IPS-18a (cell line): ENCODE measurements around the gene KCNE1.
"Not testable (repeated sequence)": the region's sequence is repeated elsewhere in the genome, so short reads cannot be mapped to it uniquely, and the experiment has no call there.

Experiments used
- H3K27ac ChIP-seq: one replicate; pipeline ENCODE4 v1.5.1; 2013; ENCODE audit warnings: low read length
- H3K27me3 ChIP-seq: one replicate; pipeline ENCODE4 v1.6.1; 2013; ENCODE audit warnings: mild to moderate bottlenecking, low read length; ENCODE audit not compliant: control insufficient read depth, insufficient read depth
- H3K36me3 ChIP-seq: one replicate; pipeline ENCODE4 v1.6.1; 2013; ENCODE audit warnings: low read depth, low read length; ENCODE audit not compliant: control insufficient read depth
- H3K4me1 ChIP-seq: one replicate; pipeline ENCODE4 v1.6.1; 2013; ENCODE audit warnings: low read depth, low read length; ENCODE audit not compliant: control insufficient read depth
- H3K4me3 ChIP-seq: one replicate; pipeline ENCODE4 v1.5.1; 2013; ENCODE audit warnings: low read length
- H3K9ac ChIP-seq: one replicate; pipeline ENCODE4 v1.6.1; 2013; ENCODE audit warnings: mild to moderate bottlenecking, low read length, moderate library complexity
- H3K9me3 ChIP-seq: one replicate; pipeline ENCODE4 v1.6.1; 2013; ENCODE audit warnings: low read depth, low read length; ENCODE audit not compliant: control insufficient read depth

Gene KCNE1

DNA sequence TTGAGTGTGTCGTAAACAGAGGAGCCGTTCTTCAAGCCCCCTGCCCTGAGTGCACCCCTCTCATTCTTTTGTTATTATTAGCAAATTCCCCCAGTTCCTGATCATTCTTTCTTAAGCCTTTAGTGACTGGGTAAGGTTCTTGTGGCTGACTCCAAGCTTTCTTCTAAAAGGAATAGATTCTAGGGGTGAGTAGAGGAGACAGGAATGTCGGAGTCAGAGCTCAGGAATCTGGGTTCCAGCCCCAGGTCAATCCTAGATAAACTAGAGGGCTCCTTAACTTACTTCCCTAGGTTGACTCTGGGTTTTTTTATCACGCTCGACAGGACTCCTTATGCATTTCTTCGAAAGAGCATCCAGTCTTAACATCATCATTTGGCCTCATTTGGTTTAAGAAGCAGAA lies 55.8 kb downstream of the KCNE1 start:
- not testable (repeated sequence) for H3K27me3 ChIP-seq, H3K4me1 ChIP-seq, H3K9ac ChIP-seq, H3K36me3 ChIP-seq, H3K27ac ChIP-seq, H3K4me3 ChIP-seq, H3K9me3 ChIP-seq

DNA sequence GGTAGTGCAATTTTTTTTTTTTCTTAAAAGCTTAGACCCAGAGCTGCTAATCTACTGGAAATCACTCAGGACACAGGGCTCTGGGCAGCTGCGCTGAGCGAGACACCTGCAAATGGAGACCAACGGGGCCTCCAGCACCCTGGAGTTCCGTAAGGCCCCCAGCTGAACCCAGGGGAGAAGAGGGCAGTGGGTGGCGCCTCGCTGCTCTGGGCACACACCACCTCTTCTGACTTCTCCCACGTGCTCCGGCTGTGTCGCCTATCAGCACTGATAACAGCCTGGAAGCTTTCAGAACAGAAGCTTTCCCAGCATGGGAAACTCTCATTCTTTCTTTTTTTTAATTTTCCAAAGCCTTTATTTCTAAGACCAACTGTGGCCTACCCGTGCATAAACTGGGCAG lies 56.4 kb downstream of the KCNE1 start:
- not testable (repeated sequence) for H3K36me3 ChIP-seq, H3K9ac ChIP-seq, H3K4me1 ChIP-seq, H3K27me3 ChIP-seq, H3K9me3 ChIP-seq, H3K4me3 ChIP-seq, H3K27ac ChIP-seq

DNA sequence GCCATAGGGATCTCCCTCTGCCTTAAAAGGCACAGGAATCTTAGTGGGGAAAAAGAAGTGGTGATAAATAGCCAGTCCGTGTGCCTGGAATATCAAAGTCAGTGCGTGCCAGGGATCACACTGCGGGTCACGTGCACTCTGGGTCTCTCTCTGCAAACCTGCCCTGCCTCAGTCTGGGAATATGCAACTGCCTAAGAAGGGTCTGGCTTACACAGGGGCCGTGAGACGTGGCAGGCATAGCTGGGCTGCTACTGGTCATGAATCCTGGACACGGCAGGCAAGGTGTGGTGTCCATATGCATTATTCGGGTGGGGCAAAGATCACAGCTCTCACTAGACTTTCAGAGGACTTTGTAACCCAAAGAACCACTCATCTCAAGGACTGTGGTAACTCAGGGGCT lies 65.0 kb downstream of the KCNE1 start:
- not testable (repeated sequence) for H3K36me3 ChIP-seq, H3K27ac ChIP-seq, H3K4me1 ChIP-seq, H3K9ac ChIP-seq, H3K27me3 ChIP-seq, H3K9me3 ChIP-seq, H3K4me3 ChIP-seq

DNA sequence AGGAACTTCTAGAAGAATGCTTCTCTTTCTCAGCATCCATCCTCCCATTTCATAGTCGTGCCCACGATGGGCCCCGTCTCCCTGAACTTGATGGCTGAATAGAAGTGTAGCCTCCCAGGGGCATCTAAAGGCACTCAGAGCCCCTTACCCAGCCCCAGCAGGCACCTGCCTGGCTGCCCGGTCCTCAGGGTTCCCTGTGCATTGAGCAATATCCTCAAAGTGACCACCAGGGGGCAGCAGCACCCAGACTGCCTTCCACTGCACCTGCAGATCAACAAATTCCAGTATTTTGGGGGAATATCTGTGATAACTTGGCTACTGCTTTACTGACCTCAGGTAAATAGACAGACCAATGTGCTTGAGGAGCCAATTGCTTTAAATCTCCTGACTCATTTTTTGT lies 68.5 kb downstream of the KCNE1 start:
- not testable (repeated sequence) for H3K36me3 ChIP-seq, H3K9ac ChIP-seq, H3K27ac ChIP-seq, H3K4me3 ChIP-seq, H3K27me3 ChIP-seq, H3K9me3 ChIP-seq, H3K4me1 ChIP-seq

DNA sequence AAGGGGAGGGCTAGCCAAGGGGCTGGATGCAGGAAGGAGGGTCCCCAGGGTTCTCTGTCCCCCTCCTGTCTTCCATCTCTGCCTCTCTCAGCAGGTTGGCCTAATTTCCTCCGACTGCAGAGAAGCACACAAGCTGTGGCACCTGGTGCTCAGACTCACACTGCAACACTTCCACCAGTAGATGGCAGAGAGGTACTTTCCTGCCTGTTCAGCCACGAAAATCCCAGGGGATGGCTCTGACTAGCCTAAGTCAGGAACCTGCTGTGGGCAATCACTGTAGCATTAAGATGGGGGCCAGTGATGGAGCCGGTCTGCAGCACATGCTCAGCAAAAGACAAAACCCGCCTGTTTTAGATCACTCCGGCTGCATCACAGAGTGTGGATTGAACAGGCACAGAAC lies 82.3 kb downstream of the KCNE1 start:
- H3K27ac ChIP-seq, H3K4me3 ChIP-seq, H3K9ac ChIP-seq, H3K27me3 ChIP-seq, H3K36me3 ChIP-seq, H3K9me3 ChIP-seq, H3K4me1 ChIP-seq: not testable (repeated sequence)

DNA sequence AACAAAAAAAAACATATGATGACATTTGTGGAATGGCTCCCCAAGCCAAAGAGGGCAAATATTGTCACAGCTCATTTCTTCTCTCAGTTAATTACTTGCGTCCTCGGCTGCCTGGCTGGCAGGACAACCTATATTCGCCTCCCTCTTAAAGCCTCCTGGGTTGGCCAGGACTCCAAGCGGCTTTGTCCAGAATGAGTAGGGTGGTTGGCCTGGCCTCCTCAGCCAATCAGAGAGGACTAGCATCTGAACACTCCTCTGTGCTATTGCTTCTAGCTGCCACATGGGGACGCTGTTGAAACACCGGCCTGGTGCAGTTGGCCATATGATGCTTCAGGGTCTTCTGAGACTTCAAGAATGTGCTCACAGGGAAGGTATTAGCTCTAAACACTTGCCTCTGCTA lies 83.6 kb downstream of the KCNE1 start:
- not testable (repeated sequence) for H3K9ac ChIP-seq, H3K36me3 ChIP-seq, H3K9me3 ChIP-seq, H3K27me3 ChIP-seq, H3K4me1 ChIP-seq, H3K4me3 ChIP-seq, H3K27ac ChIP-seq

DNA sequence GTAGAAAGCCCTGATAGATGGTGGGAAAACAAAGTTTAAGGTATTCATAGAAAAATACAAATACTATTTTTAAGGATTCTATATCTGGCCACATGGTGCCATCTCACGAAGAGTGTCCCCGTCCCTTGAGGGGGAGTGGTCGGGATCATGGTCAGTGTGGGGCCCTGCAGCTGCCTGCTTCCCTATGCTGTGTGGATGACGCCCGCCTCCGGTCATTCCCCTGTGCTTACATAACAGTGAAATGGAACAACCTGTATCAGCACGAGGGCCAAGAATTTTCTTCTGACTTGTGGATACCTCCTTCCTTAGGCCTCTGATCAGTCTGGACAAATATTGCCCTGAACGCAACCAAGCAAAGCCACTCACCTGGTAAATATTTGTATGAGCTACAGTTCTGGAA lies 84.7 kb downstream of the KCNE1 start:
- not testable (repeated sequence) for H3K9ac ChIP-seq, H3K36me3 ChIP-seq, H3K27ac ChIP-seq, H3K9me3 ChIP-seq, H3K27me3 ChIP-seq, H3K4me3 ChIP-seq, H3K4me1 ChIP-seq

DNA sequence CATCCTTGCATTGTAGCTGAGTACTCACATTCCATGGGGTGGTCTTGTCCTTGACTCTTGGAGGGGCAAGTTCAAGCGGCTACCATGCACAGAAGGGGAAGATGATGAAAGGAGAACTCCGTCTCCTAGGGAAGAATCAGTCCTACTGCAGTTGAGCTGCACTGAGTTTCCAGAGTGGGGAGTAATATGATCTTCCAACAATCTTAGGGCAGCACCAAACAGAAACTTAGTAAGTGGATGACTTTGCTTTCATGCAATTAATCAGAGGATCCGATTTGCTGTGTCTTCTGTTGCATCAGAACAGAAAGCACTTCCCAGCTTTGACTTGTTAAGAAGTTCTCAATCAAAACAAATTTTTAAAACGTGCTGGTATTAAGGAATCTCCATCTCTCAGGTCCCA lies 88.2 kb downstream of the KCNE1 start, which contains the start of gene SMIM34:
Gene SMIM34 (minus strand): TSS at position 147 of the 400 bp plus-strand sequence. CDS start 112 bp downstream, at position 35.
- H3K9me3 ChIP-seq, H3K27me3 ChIP-seq, H3K36me3 ChIP-seq: not testable (repeated sequence)

DNA sequence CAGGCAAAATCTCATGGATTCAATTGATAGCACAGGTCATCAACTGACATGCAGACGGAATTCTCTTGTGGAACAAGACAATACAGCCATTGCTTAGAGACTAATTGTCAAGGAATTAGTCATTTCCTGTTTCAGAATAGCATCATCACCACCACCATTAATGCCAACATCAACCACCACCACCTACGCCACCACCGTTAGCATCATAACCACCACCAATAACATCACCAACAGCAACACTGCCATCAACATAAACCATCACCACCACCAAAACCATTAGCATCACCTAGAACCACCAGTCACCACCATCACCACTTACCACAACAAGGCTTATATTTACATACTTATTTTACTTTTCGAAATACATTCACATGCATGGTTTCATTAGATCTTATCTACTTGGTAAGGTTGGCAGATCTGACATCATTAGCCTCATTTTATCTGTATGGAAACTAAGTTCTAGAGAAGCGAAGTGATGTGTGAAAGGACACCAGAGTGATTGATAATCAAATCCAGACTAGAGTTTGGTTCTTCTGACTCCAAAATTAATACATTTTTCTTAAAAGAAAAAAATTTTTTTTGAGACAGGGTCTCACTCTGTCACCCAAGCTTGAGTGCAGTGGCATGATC lies 94.4 kb downstream of the KCNE1 start:
- not testable (repeated sequence) for H3K27ac ChIP-seq, H3K27me3 ChIP-seq, H3K9me3 ChIP-seq, H3K4me3 ChIP-seq, H3K4me1 ChIP-seq, H3K9ac ChIP-seq, H3K36me3 ChIP-seq

More for the DNA sequence above, 88.2 kb downstream of the KCNE1 start, which contains the start of gene SMIM34:
- not testable (repeated sequence) for H3K9ac ChIP-seq, H3K4me3 ChIP-seq, H3K27ac ChIP-seq, H3K4me1 ChIP-seq

DNA sequence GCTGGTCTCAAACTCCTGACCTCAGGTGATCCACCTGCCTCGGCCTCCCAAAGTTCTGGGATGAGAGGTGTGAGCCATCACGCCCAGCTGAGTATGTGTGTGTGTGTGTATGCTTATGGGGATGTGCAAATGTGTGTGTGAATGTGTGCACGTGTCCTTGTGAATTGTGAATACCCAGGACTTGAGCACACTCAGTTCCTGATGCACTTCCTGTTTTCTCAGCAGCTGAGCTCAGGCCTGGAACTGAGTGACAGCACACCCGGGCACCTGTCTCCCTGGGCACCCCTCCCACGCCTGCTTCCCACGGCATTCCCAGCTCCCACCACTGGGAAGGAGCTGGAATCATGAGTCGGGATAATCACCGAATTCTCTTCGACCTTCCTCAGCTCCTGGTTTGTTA lies 104.7 kb downstream of the KCNE1 start:
- H3K9me3 ChIP-seq, H3K4me1 ChIP-seq, H3K4me3 ChIP-seq, H3K27me3 ChIP-seq, H3K27ac ChIP-seq, H3K36me3 ChIP-seq, H3K9ac ChIP-seq: not testable (repeated sequence)

DNA sequence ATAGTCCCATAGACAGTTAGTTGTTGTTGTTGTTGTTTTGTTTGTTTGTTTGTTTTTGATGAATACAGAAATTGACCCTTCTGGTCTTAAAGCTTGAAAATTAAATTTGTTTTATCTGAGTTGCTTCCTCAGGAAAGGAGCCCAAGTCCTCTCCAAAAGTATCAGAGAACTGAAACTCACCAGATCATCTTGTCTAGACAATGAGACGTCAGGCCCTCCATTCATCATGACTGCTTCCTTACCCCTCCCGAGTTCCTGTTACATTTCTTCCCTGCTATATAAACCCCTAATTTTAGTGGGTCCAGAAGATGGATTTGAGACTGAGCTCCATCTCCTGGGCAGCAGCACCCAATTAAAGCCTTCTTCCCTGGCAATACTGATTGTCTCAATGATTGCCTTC lies 105.3 kb downstream of the KCNE1 start:
- H3K27ac ChIP-seq, H3K36me3 ChIP-seq, H3K9me3 ChIP-seq, H3K4me1 ChIP-seq, H3K9ac ChIP-seq, H3K4me3 ChIP-seq, H3K27me3 ChIP-seq: not testable (repeated sequence)

DNA sequence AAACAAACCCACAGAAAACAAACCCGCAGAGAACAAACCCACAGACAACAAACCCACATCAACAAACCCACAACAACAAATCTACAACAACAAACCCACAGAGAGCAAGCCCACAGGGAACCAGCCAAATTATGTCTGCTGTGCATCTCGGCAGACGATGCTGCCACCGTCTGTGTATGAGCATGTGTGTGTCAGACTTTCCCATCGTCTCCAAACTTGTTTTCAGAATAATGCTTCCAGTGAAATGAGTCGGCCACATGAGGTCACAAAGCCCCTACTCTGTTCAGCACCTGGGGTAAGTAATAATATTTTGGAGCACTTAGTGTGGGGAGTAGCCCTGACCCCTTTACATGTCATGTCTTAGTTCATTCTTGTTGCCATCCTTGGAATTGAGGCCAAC lies 105.9 kb downstream of the KCNE1 start:
- not testable (repeated sequence) for H3K27ac ChIP-seq

More for the DNA sequence above, 105.9 kb downstream of the KCNE1 start:
- H3K36me3 ChIP-seq, H3K9me3 ChIP-seq, H3K4me1 ChIP-seq, H3K27me3 ChIP-seq, H3K4me3 ChIP-seq, H3K9ac ChIP-seq: not testable (repeated sequence)
